Endothelial cell of umbilical vein (primary cell): ENCODE results near the gene JAML. TPM values are rescaled to one million over a fixed set of nuclear protein-coding genes. Genes with fewer than 3 reads are reported as not detected.

ENCODE experiments used
- BruUV-seq: library from RNA; stranded (reverse); fragments of 400-500 nt; replicated peaks from 2 replicates; lab custom pipeline; 2021; lab: Mats Ljungman, UMichigan
- CTCF ChIA-PET: fragments of 300-600, 350-600 bp; sonication (Branson Sonifier 250); formaldehyde crosslinking; loops from one replicate; lab custom pipeline; 2021; ENCODE audit warnings: antibody characterized with exemption, inconsistent platforms; lab: Charles Lee
- POLR2A ChIA-PET: fragments of 300-600, 350-600 bp; sonication (Branson Sonifier 250); formaldehyde crosslinking; loops from one replicate; lab custom pipeline; 2021; ENCODE audit warnings: antibody characterized with exemption, inconsistent platforms; lab: Charles Lee
- DNase-seq: peaks from one replicate; pipeline ENCODE4 v3.0.0-alpha.2; 2011; ENCODE audit warnings: low read depth, low spot score
- FAIRE-seq: peaks from 2 replicates; lab custom pipeline; 2011; peaks lifted over from hg19 to GRCh38; lab: Jason Lieb, UNC
- H2AFZ ChIP-seq: 2 replicates; pipeline ENCODE4 v1.6.0; 2012; ENCODE audit warnings: low read depth, low read length, control low read depth, inconsistent platforms
- H3K27ac ChIP-seq: 2 replicates; pipeline ENCODE4 v1.5.1; 2011; ENCODE audit warnings: low read depth, mild to moderate bottlenecking, control low read depth, low read length, moderate library complexity; ENCODE audit not compliant: insufficient read depth
- H3K27me3 ChIP-seq, 2 experiments: 2 replicates each; pipeline versions ENCODE4 v1.6.0 to v1.6.1; 2011; ENCODE audit warnings: low read length in 2 of 2, mixed read lengths in 1 of 2; ENCODE audit not compliant: control insufficient read depth in 2 of 2, insufficient read depth in 2 of 2
- H3K36me3 ChIP-seq, 2 experiments: 2 replicates in 1 of 2; 3 replicates in 1 of 2; pipeline ENCODE4 v1.5.1; 2011; ENCODE audit warnings: low read length in 2 of 2, mild to moderate bottlenecking in 1 of 2, moderate library complexity in 1 of 2; ENCODE audit not compliant: control insufficient read depth in 2 of 2, insufficient read depth in 2 of 2; ENCODE audit errors: extremely low read depth in 1 of 2
- H3K4me1 ChIP-seq: 3 replicates; pipeline ENCODE4 v1.5.1; 2011; ENCODE audit warnings: mild to moderate bottlenecking, low read length; ENCODE audit not compliant: control insufficient read depth, insufficient read depth; ENCODE audit errors: extremely low read depth
- H3K4me2 ChIP-seq: 2 replicates; pipeline ENCODE4 v1.6.1; 2011; ENCODE audit warnings: low read length, control low read depth, mixed read lengths; ENCODE audit not compliant: insufficient read depth
- H3K4me3 ChIP-seq, 3 experiments: fragments of 200-600 bp in 1 of 3; sonication (generic), shearing (Covaris generic) in 1 of 3; replicated peaks in 1 of 3; 2 replicates each; pipeline ENCODE4 v1.5.1; 2011 to 2016; ENCODE audit warnings: control low read depth in 3 of 3, low read length in 3 of 3, mild to moderate bottlenecking in 2 of 3, inconsistent platforms in 1 of 3, low read depth in 1 of 3, moderate library complexity in 1 of 3; ENCODE audit not compliant: insufficient read depth in 1 of 3
- H3K79me2 ChIP-seq: 2 replicates; pipeline ENCODE4 v1.6.0; 2012; ENCODE audit warnings: low read length, inconsistent platforms; ENCODE audit not compliant: control insufficient read depth, insufficient read depth
- H3K9ac ChIP-seq: replicated peaks from 2 replicates; pipeline ENCODE3; 2011; ENCODE audit warnings: low read length, control low read depth; ENCODE audit not compliant: insufficient read depth; ENCODE audit errors: extremely low read depth
- H3K9me1 ChIP-seq: replicated peaks from 3 replicates; pipeline ENCODE4 v1.6.0; 2011; ENCODE audit warnings: mild to moderate bottlenecking, low read length; ENCODE audit not compliant: control insufficient read depth, insufficient read depth; ENCODE audit errors: extremely low read depth
- H3K9me3 ChIP-seq: replicated peaks from 2 replicates; pipeline ENCODE4 v1.5.1; 2012; ENCODE audit warnings: low read length, inconsistent platforms; ENCODE audit not compliant: control insufficient read depth, insufficient read depth
- H4K20me1 ChIP-seq: replicated peaks from 2 replicates; pipeline ENCODE3; 2011; ENCODE audit warnings: mild to moderate bottlenecking, low read length; ENCODE audit not compliant: control insufficient read depth, insufficient read depth; ENCODE audit errors: extremely low read depth
- CTCF ChIP-seq, 2 donors: IDR thresholded peaks; 1 replicate in 1 of 2; 2 replicates in 1 of 2; pipeline ENCODE4 v1.5.1; 2011; ENCODE audit warnings: low read length in 2 of 2, mild to moderate bottlenecking in 2 of 2, moderate library complexity in 2 of 2, control low read depth in 1 of 2, inconsistent platforms in 1 of 2, low read depth in 1 of 2; ENCODE audit not compliant: insufficient read depth in 1 of 2; ENCODE audit errors: extremely low read depth in 1 of 2
- EZH2 ChIP-seq: IDR thresholded peaks from 2 replicates; pipeline ENCODE4 v1.6.1; 2012; ENCODE audit warnings: borderline replicate concordance, low read depth, mild to moderate bottlenecking, moderate library complexity, low read length, inconsistent platforms; ENCODE audit not compliant: severe bottlenecking
- FOS ChIP-seq: IDR thresholded peaks from 2 replicates; pipeline ENCODE4 v1.6.1; 2011; ENCODE audit warnings: mild to moderate bottlenecking, low read length, moderate library complexity, borderline replicate concordance; ENCODE audit not compliant: insufficient read depth
- GATA2 ChIP-seq: IDR thresholded peaks from 2 replicates; pipeline ENCODE4 v1.7.0; 2011; ENCODE audit warnings: low read depth, mild to moderate bottlenecking, moderate library complexity, mixed read lengths, low read length; ENCODE audit not compliant: insufficient read length, insufficient read depth
- JUN ChIP-seq: IDR thresholded peaks from 2 replicates; pipeline ENCODE4 v1.6.1; 2011; ENCODE audit warnings: borderline replicate concordance, low read depth; ENCODE audit not compliant: insufficient read length, insufficient read depth
- MAX ChIP-seq: IDR thresholded peaks from 2 replicates; pipeline ENCODE4 v1.6.1; 2011; ENCODE audit not compliant: insufficient read depth, insufficient read length
- MYC ChIP-seq: IDR thresholded peaks from one replicate; pipeline ENCODE4 v1.6.1; 2011; ENCODE audit warnings: mild to moderate bottlenecking, low read depth, low read length
- POLR2A ChIP-seq: IDR thresholded peaks from 2 replicates; pipeline ENCODE4 v1.6.1; 2012; ENCODE audit warnings: low read depth, mild to moderate bottlenecking, control low read depth, low read length
- POLR2AphosphoS5 ChIP-seq: IDR thresholded peaks from 2 replicates; pipeline ENCODE4 v1.6.1; 2012; ENCODE audit warnings: low read depth, mild to moderate bottlenecking, control low read depth, low read length, moderate library complexity; ENCODE audit not compliant: insufficient read depth
- dilution Hi-C: fragments of 300-500 bp; cut with MboI; formaldehyde crosslinking; loops from one replicate; pipeline ENCODE4 v1.15.0; 2019; ENCODE audit warnings: low sequenced_read_pairs; ENCODE audit not compliant: extremely low pct_ligation_motif_present
- intact Hi-C: fragments of 100-400 bp; cut with micrococcal nuclease; formaldehyde crosslinking; loops from one replicate; pipeline ENCODE4 v1.10.0; 2022
- polyA plus RNA-seq, 4 experiments: library from polyadenylated mRNA; depleted of rRNA in 3 of 4; stranded (reverse) in 3 of 4; unstranded in 1 of 4; fragments of >200 nt; gene quantifications; 2 replicates each; pipeline versions ENCODE4 v1.2.1 to v1.2.3, GENCODE V29; 2011 to 2012; ENCODE audit warnings: missing spikeins in 1 of 4
- total RNA-seq: library from RNA; stranded (reverse); gene quantifications from 2 replicates; pipeline ENCODE4 v1.2.3, GENCODE V29; 2021

Gene JAML
- total and polyA plus RNA-seq, 2 donors (not counting 3 experiments of a cell fraction or from before 2014, with no cell fraction given): 0.04 to 0.35 TPM

GRCh38 chr11:118164885-118165284 is 59.9 kb downstream of the JAML start:
- no TSS peak for BruUV-seq
- Histone ChIP-seq H3K9me1 (no peaks in the 10 kb centered on the region), H3K4me1 (no peaks in the 10 kb centered on the region), H4K20me1 (no peaks in the 10 kb centered on the region), H3K27ac (no peak overlapping the region), H2AFZ (no peak overlapping the region), H3K4me2 (no peak overlapping the region), H3K9ac (no peak overlapping the region), H3K36me3 (no peaks in the 10 kb centered on the region), H3K4me3 (no peak overlapping the region), H3K9me3 (no peaks in the 10 kb centered on the region), H3K79me2 (no peaks in the 10 kb centered on the region), H3K27me3 (peaks cover 2 to 21% of the 10 kb centered on the region in 2 experiments)
- TF ChIP-seq JUN: no peak
- TF ChIP-seq MAX: no peak
- TF ChIP-seq FOS: no peak
- TF ChIP-seq EZH2: no peak
- TF ChIP-seq POLR2AphosphoS5: no peak
- no peak for TF ChIP-seq POLR2A
- no peak for TF ChIP-seq CTCF (IDR thresholded peaks at IDR 0.05; ENCODE audit: extremely low read depth in 1 of 2, insufficient read depth in 1 of 2, low read depth in 1 of 2, low read length in 2 of 2)
- no peak for TF ChIP-seq GATA2
- TF ChIP-seq MYC: no peak
- intact Hi-C loops: no loop called here
- DNase-seq (no peak), FAIRE-seq (no peak)
- POLR2A ChIA-PET: no interaction called here
- CTCF ChIA-PET: no interaction called here
- dilution Hi-C loops: no loop called here
